ENCODE measurements around the gene CLASP1. TPM values are rescaled to one million over a fixed set of nuclear protein-coding genes. Genes with fewer than 3 reads are reported as not detected.

CLASP1 gene
- total and polyA plus RNA-seq, 2 donors (not counting 3 experiments of a cell fraction or from before 2014, with no cell fraction given) = 10.0 to 57.9 TPM

- no peak overlapping the region for H3K27ac ChIP-seq (ENCODE audit: insufficient read depth, low read depth, low read length)
- H4K20me1 ChIP-seq (replicated peaks; ENCODE audit: control insufficient read depth, extremely low read depth, insufficient read depth, low read length) = no peaks in the 10 kb centered on the region
- FAIRE-seq (no peak), DNase-seq (ENCODE audit: low read depth, low spot score) (no peak)
- no peak overlapping the region for H3K9ac ChIP-seq (replicated peaks; ENCODE audit: extremely low read depth, insufficient read depth, low read length)
- TF ChIP-seq POLR2AphosphoS5 (IDR thresholded peaks at IDR 0.05; ENCODE audit: insufficient read depth, low read depth, low read length) = no peak
- TF ChIP-seq CTCF (IDR thresholded peaks at IDR 0.05; ENCODE audit: extremely low read depth in 1 of 2, insufficient read depth in 1 of 2, low read depth in 1 of 2, low read length in 2 of 2) = no peak
- no peak for TF ChIP-seq MAX (IDR thresholded peaks at IDR 0.05; ENCODE audit: insufficient read depth, insufficient read length)
- H3K36me3 ChIP-seq (ENCODE audit: control insufficient read depth in 2 of 2, extremely low read depth in 1 of 2, insufficient read depth in 2 of 2, low read length in 2 of 2) = peaks cover 7 to 16% of the 10 kb centered on the region in 2 experiments
- no peak overlapping the region for H3K4me2 ChIP-seq (ENCODE audit: insufficient read depth, low read length)
- no peaks in the 10 kb centered on the region for H3K27me3 ChIP-seq (ENCODE audit: control insufficient read depth in 2 of 2, insufficient read depth in 2 of 2, low read length in 2 of 2)
- no peaks in the 10 kb centered on the region for H3K9me3 ChIP-seq (replicated peaks; ENCODE audit: control insufficient read depth, insufficient read depth, low read length)
- H3K9me1 ChIP-seq (replicated peaks; ENCODE audit: control insufficient read depth, extremely low read depth, insufficient read depth, low read length) = no peaks in the 10 kb centered on the region
- dilution Hi-C loops (cut with MboI; ENCODE audit: extremely low pct_ligation_motif_present, low sequenced_read_pairs) (no loop called here), intact Hi-C loops (cut with micrococcal nuclease) (no loop called here)
- BruUV-seq (replicated peaks) = no TSS peak
- H3K4me3 ChIP-seq (replicated peaks in 1 of 3; ENCODE audit: insufficient read depth in 1 of 3, low read depth in 1 of 3, low read length in 3 of 3) = no peak overlapping the region
- H3K4me1 ChIP-seq (ENCODE audit: control insufficient read depth, extremely low read depth, insufficient read depth, low read length) = no peaks in the 10 kb centered on the region
- no peak overlapping the region for H2AFZ ChIP-seq (ENCODE audit: low read depth, low read length)
- ChIA-PET POLR2A (no interaction called here), CTCF (no interaction called here)
- peaks cover 2% of the 10 kb centered on the region for H3K79me2 ChIP-seq (ENCODE audit: control insufficient read depth, insufficient read depth, low read length)
These were observed 180.3 kb downstream of the CLASP1 start for GRCh38 chr2:121468936-121469335.

- no peak overlapping the region for H2AFZ ChIP-seq (ENCODE audit: low read depth, low read length)
- no peak overlapping the region for H3K27ac ChIP-seq (ENCODE audit: insufficient read depth, low read depth, low read length)
- intact Hi-C loops (cut with micrococcal nuclease) = no loop called here
- no peak overlapping the region for H3K9ac ChIP-seq (replicated peaks; ENCODE audit: extremely low read depth, insufficient read depth, low read length)
- no TSS peak for BruUV-seq (replicated peaks)
- no peaks in the 10 kb centered on the region for H3K9me3 ChIP-seq (replicated peaks; ENCODE audit: control insufficient read depth, insufficient read depth, low read length)
- H3K79me2 ChIP-seq (ENCODE audit: control insufficient read depth, insufficient read depth, low read length) = no peaks in the 10 kb centered on the region
- ChIA-PET CTCF (interaction anchor here (1.0 to 1.3 kb wide), 3 partner anchors 9 to 71 kb away, joined by 3 to 4 read pairs (median 3); partner anchors contain the start of gene RNU4ATAC), POLR2A (interaction anchor here (0.6 kb wide), 1 partner anchor 72 kb away, joined by 3 read pairs; the partner anchor contains the start of gene RNU4ATAC)
- TF ChIP-seq MYC (IDR thresholded peaks at IDR 0.05; ENCODE audit: low read depth, low read length) = no peak
- TF ChIP-seq EZH2 (IDR thresholded peaks at IDR 0.05; ENCODE audit: borderline replicate concordance, low read depth, low read length, severe bottlenecking) = no peak
- no peak for TF ChIP-seq JUN (IDR thresholded peaks at IDR 0.05; ENCODE audit: borderline replicate concordance, insufficient read depth, insufficient read length, low read depth)
- TF ChIP-seq POLR2AphosphoS5 (IDR thresholded peaks at IDR 0.05; ENCODE audit: insufficient read depth, low read depth, low read length) = no peak
- TF ChIP-seq GATA2 (IDR thresholded peaks at IDR 0.05; ENCODE audit: insufficient read depth, insufficient read length, low read depth, low read length) = no peak
- no peak for TF ChIP-seq MAX (IDR thresholded peaks at IDR 0.05; ENCODE audit: insufficient read depth, insufficient read length)
- no peak for TF ChIP-seq POLR2A (IDR thresholded peaks at IDR 0.05; ENCODE audit: low read depth, low read length)
- TF ChIP-seq FOS (IDR thresholded peaks at IDR 0.05; ENCODE audit: borderline replicate concordance, insufficient read depth, low read length) = no peak
- TF ChIP-seq CTCF (IDR thresholded peaks at IDR 0.05; ENCODE audit: extremely low read depth in 1 of 2, insufficient read depth in 1 of 2, low read depth in 1 of 2, low read length in 2 of 2) = no peak
- no peak for DNase-seq (ENCODE audit: low read depth, low spot score)
- no peaks in the 10 kb centered on the region for H3K27me3 ChIP-seq (ENCODE audit: control insufficient read depth in 2 of 2, insufficient read depth in 2 of 2, low read length in 2 of 2)
- H4K20me1 ChIP-seq (replicated peaks; ENCODE audit: control insufficient read depth, extremely low read depth, insufficient read depth, low read length) = no peaks in the 10 kb centered on the region
- peaks cover 5% of the 10 kb centered on the region for H3K9me1 ChIP-seq (replicated peaks; ENCODE audit: control insufficient read depth, extremely low read depth, insufficient read depth, low read length)
- H3K4me3 ChIP-seq (replicated peaks in 1 of 3; ENCODE audit: insufficient read depth in 1 of 3, low read depth in 1 of 3, low read length in 3 of 3) = no peak overlapping the region
- FAIRE-seq = no peak
- H3K36me3 ChIP-seq (ENCODE audit: control insufficient read depth in 2 of 2, extremely low read depth in 1 of 2, insufficient read depth in 2 of 2, low read length in 2 of 2) = peaks cover 3 to 10% of the 10 kb centered on the region in 2 experiments
- no peak overlapping the region for H3K4me2 ChIP-seq (ENCODE audit: insufficient read depth, low read length)
- no peaks in the 10 kb centered on the region for H3K4me1 ChIP-seq (ENCODE audit: control insufficient read depth, extremely low read depth, insufficient read depth, low read length)
- dilution Hi-C loops (cut with MboI; ENCODE audit: extremely low pct_ligation_motif_present, low sequenced_read_pairs) = no loop called here
These were observed 190.0 kb downstream of the CLASP1 start for GRCh38 chr2:121459291-121459690.

Measured in endothelial cell of umbilical vein (primary cell).